ENCODE data around the gene LGALS16. TPM values are rescaled to one million over a fixed set of nuclear protein-coding genes. Genes with fewer than 3 reads are reported as not detected.
"Not testable (repeated sequence)": the region's sequence is repeated elsewhere in the genome, so short reads cannot be mapped to it uniquely, and the experiment has no call there.

LGALS16 gene
- total RNA-seq, 2 donors from 2014 or later, result not detected

DNA sequence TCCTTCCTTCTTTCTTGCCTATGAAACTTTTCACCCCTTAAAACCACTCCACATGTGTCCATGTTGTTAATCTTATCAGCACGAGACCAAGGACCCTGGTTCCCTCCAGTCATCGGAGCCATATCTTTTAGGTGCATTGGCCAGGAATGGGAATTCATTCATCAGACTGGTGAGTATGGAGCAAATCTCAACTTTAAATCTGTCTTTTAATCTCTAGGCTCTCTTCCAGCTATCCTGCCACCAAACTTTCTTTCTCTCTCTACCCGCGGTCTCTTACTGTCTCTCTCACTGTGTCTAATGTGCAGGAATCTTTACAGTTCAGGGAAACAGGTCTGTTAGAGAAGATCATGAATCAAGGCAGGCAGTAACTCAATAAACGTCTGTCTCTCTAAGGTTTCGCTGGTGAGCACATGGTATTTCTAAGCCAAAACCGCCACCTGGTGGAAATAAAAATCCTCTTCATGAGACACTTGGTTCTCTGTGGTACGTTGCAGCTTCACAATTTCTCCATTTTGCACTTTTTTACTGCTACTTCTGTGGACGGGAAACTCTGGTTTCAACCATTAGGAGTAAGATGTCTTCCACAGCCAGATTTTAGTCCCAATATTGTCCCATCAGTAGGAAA, 16.1 kb downstream of the LGALS16 start:
- DNase-seq (ENCODE audit: low spot score), result no peak
- Histone ChIP-seq H3K9me3 (no peaks in the 10 kb centered on the region), H3K27ac (no peak overlapping the region), H3K4me3 (no peak overlapping the region), H3K4me1 (no peaks in the 10 kb centered on the region), H3K36me3 (no peaks in the 10 kb centered on the region), H3K27me3 (no peaks in the 10 kb centered on the region)
- TF ChIP-seq, protein P1, sequence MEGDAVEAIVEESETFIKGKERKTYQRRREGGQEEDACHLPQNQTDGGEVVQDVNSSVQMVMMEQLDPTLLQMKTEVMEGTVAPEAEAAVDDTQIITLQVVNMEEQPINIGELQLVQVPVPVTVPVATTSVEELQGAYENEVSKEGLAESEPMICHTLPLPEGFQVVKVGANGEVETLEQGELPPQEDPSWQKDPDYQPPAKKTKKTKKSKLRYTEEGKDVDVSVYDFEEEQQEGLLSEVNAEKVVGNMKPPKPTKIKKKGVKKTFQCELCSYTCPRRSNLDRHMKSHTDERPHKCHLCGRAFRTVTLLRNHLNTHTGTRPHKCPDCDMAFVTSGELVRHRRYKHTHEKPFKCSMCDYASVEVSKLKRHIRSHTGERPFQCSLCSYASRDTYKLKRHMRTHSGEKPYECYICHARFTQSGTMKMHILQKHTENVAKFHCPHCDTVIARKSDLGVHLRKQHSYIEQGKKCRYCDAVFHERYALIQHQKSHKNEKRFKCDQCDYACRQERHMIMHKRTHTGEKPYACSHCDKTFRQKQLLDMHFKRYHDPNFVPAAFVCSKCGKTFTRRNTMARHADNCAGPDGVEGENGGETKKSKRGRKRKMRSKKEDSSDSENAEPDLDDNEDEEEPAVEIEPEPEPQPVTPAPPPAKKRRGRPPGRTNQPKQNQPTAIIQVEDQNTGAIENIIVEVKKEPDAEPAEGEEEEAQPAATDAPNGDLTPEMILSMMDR (IDR thresholded peaks at IDR 0.05), result peak in 1 of 2 donors; percentile 62

DNA sequence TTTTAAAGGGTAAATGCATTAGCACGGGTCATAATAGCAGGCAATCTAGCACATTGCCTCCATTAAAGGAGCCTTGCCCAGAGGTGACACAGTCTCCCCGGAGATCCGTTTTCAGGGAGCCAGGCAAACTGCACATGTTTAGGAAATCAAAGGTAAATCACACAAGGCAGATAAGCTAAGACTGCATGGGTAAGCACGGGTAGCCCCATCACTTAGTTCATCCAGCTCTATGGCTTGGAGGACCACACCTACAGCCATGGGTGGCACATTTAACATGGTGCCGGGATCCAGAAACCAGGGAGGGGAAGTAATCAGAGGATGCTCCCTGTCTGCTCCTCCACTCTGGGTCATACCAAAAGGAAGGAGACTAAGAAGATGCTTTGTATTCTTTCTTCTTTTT, 16.8 kb downstream of the LGALS16 start:
- TF ChIP-seq, protein P1 (IDR thresholded peaks at IDR 0.05), result no peak
- H3K27ac ChIP-seq, result no peak overlapping the region
- H3K27me3 ChIP-seq, result no peaks in the 10 kb centered on the region
- no peaks in the 10 kb centered on the region for H3K36me3 ChIP-seq
- no peak overlapping the region for H3K4me3 ChIP-seq
- no peak for DNase-seq (ENCODE audit: low spot score)
- no peaks in the 10 kb centered on the region for H3K4me1 ChIP-seq
- no peaks in the 10 kb centered on the region for H3K9me3 ChIP-seq

DNA sequence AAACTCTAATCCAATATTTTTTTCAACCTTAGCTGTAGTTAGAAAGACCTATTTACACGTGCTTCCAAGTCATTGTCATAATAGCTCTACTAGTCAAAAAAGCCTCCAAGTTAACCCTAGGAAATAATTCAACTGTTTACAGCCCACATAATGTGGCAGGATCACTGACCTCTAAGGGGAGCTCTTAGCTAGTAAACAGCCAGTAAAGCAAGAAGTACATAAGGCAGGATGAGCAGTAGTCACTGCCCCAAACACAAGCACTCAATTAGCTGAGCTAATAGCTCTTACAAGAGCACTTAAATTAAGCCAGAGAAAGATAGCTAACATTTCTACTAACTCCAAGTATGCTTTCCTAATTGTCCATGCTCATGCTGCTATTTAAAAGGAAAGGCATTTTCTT, 18.1 kb downstream of the LGALS16 start:
- not testable (repeated sequence) for H3K27me3 ChIP-seq; H3K4me3 ChIP-seq; DNase-seq (ENCODE audit: low spot score); H3K4me1 ChIP-seq; H3K9me3 ChIP-seq; H3K27ac ChIP-seq; H3K36me3 ChIP-seq

DNA sequence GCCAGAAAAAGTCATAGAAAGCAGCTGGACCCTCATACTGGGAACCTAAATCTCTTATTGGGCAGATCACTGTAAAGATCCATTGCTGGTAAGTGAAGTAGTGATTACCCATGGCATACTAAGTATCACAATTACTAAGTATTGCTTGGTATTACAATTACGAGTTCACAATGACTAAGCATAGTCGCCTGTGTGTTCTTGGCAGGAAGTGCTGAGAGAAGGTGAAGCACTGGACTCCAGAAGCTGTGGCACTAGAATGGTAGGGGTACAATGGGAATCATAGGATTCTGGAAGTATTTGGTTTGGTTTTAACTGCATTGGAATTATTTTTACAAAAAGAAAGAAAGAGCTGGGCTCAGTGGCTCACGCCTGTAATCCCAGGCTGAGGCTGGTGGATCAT, 20.3 kb downstream of the LGALS16 start:
- Histone ChIP-seq H3K27ac (no peak overlapping the region), H3K27me3 (no peaks in the 10 kb centered on the region), H3K36me3 (no peaks in the 10 kb centered on the region), H3K4me3 (no peak overlapping the region), H3K9me3 (no peaks in the 10 kb centered on the region), H3K4me1 (peaks cover 0 to 8% of the 10 kb centered on the region in 2 donors)
- TF ChIP-seq, protein P1 (IDR thresholded peaks at IDR 0.05), result no peak
- no peak for DNase-seq (ENCODE audit: low spot score)

DNA sequence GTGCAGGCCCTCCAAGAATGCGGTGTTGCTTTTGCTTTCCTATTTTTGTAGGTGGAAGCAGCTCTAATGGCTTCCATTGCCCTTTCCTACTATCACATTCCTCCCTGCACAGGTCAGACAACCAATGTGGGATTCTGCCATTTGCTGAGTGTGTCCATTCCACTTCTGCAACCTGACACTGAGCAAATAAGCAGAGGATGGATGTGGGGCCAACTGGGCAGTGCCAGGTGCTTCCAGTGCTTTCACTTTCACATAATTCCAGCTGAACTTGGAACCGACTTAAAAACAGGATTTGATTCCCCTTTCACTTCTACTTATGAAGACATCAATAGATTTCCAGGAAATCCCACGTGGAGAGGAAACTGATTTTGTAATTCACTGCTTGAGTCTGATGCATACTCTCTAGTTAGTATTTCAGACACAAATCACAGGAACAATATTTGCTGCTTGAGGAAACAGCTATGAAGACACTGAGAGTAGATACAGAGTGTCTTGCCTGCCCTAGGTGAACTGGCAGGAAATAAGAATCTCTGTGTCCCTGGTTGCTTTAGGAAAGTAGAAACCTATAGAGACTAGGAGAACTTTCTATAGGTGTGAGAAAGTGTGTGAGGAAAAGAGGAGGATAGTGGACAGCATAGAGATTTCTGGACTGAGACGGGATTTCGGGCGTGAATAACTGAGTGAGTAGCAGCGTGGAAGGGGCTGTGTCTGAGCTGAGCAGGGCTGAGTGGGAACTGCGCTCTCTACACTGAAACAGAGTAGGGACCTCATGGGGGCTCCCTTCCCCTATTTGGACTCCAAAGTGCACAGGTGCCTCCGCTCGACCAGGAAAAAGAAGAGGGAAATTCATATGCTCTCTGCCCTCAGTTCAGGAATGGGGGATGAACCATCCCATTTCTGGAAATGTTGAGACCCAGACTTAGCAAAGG, 22.5 kb downstream of the LGALS16 start:
- TF ChIP-seq, protein P1 (IDR thresholded peaks at IDR 0.05), result no peak
- no peak for DNase-seq (ENCODE audit: low spot score)
- no peaks in the 10 kb centered on the region for H3K9me3 ChIP-seq
- H3K27me3 ChIP-seq, result no peaks in the 10 kb centered on the region
- no peak overlapping the region for H3K27ac ChIP-seq
- no peaks in the 10 kb centered on the region for H3K36me3 ChIP-seq
- H3K4me1 ChIP-seq, result peaks cover 0 to 8% of the 10 kb centered on the region in 2 donors
- H3K4me3 ChIP-seq, result no peak overlapping the region

DNA sequence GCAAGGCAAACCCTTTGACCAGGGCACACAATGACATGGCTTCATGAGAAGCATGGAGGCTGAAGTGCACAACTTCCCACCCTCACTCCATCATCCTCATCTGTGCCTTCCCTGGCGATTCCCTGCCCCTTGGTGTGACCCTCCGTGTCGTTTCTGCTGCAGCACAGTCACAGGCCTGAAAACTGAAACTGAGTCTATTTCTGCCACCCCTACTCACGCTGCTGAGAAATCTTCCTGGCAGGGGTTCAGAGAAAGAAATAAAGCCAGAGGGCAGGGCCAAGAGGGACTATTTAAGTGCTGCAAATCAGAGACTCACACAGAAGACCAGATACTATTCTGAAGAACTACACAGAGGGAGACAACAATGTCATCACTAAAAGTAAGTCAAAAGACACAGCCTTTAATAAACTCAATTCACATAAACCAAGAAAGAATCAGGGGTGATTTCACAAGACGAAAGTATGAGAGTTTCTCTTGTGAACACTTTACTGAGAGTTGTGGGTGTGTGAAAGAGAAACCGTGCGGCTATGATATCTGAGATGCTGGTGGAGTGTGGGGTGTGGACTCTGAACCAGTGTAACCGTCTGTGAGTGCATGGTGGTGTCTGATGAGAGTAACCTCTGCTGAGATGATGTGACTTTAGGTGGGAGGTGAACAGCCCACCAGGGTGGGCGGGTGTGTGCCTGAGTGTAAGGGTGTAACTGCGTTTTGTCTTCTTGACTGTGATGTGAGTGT, 23.5 kb downstream of the LGALS16 start:
- no peak overlapping the region for H3K4me3 ChIP-seq
- H3K36me3 ChIP-seq, result no peaks in the 10 kb centered on the region
- H3K4me1 ChIP-seq, result peaks cover 0 to 8% of the 10 kb centered on the region in 2 donors
- no peaks in the 10 kb centered on the region for H3K9me3 ChIP-seq
- no peaks in the 10 kb centered on the region for H3K27me3 ChIP-seq
- DNase-seq (ENCODE audit: low spot score), result no peak
- H3K27ac ChIP-seq, result no peak overlapping the region
- TF ChIP-seq, protein P1 (IDR thresholded peaks at IDR 0.05), result no peak
